ENCODE measurements around the gene EIF3L.

The EIF3L gene

DNA sequence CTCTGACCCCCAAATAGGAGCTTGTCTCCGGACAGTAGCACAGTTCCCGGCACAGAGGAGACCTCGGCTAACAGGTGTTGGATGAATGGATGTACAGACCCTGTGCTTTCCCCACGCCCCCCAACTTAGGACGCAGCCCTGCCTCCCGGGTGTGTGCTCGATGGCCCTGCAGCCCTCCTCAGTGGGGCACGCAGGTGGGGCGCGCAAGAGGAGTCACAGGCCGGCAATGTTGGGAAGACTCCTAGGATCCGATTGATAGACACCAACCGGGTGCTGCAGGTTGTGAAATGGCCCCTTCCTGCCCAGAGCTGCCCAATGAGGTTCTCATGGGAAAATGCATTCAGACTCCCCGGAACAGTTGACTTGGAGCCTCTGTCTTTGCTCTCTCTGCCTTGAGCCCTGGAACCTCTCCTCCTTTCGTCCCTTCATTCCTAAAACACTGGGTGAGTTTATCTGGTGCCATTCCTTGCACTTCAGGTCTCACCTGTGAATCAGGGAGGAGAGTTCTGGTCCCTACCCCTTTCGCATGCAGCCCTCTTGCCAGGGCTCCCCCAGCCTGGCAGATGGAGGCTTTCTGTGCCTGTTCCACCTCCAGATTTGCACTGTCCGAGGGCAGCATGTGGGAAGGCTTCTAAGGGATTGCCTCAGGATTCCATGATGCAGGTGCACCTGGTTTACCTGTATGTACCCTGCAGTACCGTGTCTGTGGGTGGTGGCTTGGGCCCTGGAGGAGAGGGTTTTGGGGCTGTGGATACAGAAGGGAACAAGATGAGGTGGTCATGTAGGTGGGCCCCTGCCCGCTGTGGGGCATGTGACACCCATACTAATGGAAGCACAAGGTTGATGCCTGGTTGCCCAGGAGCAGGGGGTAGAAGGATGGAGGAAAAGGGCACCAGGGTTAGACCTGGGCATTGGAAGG lies 58.1 kb downstream of the EIF3L start:
- no peaks in the 10 kb centered on the region for H3K79me2 ChIP-seq (ENCODE audit: insufficient read depth, low read length)
- no peaks in the 10 kb centered on the region for H4K20me1 ChIP-seq (ENCODE audit: low read depth, low read length)
- TF ChIP-seq, protein P1, sequence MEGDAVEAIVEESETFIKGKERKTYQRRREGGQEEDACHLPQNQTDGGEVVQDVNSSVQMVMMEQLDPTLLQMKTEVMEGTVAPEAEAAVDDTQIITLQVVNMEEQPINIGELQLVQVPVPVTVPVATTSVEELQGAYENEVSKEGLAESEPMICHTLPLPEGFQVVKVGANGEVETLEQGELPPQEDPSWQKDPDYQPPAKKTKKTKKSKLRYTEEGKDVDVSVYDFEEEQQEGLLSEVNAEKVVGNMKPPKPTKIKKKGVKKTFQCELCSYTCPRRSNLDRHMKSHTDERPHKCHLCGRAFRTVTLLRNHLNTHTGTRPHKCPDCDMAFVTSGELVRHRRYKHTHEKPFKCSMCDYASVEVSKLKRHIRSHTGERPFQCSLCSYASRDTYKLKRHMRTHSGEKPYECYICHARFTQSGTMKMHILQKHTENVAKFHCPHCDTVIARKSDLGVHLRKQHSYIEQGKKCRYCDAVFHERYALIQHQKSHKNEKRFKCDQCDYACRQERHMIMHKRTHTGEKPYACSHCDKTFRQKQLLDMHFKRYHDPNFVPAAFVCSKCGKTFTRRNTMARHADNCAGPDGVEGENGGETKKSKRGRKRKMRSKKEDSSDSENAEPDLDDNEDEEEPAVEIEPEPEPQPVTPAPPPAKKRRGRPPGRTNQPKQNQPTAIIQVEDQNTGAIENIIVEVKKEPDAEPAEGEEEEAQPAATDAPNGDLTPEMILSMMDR (IDR thresholded peaks at IDR 0.05; ENCODE audit: insufficient read depth, low read length, poor library complexity, severe bottlenecking): no peak
- no peak for TF ChIP-seq EZH2phosphoT487 (conservative IDR thresholded peaks at IDR 0.05; ENCODE audit: low read length)
- H3K27ac ChIP-seq (ENCODE audit: low read depth, low read length): 0 out of 2 replicates have a peak overlapping the region, but pooled peaks have one; percentile 28
- peak overlapping the region; percentile 83 for H2AFZ ChIP-seq (ENCODE audit: low read depth, low read length, severe bottlenecking)
- H3K36me3 ChIP-seq (ENCODE audit: low read length): no peaks in the 10 kb centered on the region
- H3K9ac ChIP-seq (ENCODE audit: low read length): peak overlapping the region; percentile 68
- no peaks in the 10 kb centered on the region for H3F3A ChIP-seq (ENCODE audit: insufficient read depth)
- H3K27me3 ChIP-seq (ENCODE audit: low read length): no peaks in the 10 kb centered on the region
- no peaks in the 10 kb centered on the region for H3K9me3 ChIP-seq (ENCODE audit: insufficient read depth, low read length)
- peak overlapping the region; percentile 67 for H3K4me2 ChIP-seq (ENCODE audit: low read depth, low read length, poor library complexity, severe bottlenecking)
- H3K9me2 ChIP-seq (replicated peaks; ENCODE audit: insufficient read depth, low read length): no peaks in the 10 kb centered on the region
- H3K4me3 ChIP-seq (ENCODE audit: insufficient read depth, low read length, poor library complexity, severe bottlenecking): peak overlapping the region; percentile 66

DNA sequence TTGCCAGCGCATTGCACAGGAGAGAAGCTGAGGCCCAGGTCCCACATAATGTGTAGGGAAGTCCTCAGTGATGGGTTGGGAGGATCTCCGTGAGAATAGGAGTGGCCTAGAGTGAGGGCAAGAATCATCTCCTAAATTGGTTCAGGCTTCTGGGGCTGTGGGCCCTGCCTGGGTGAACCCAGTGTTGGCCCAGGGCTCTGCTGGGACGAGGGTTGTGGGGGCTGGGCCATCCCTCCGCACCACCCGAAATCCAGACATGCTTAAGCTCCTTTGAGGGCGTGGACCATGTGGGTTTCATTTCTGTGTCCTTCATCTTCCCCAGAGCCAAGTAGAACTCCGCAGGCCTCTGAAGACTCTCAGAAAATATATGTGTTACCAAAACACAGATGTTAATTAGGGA lies 60.5 kb downstream of the EIF3L start:
- no peaks in the 10 kb centered on the region for H3K9me3 ChIP-seq (ENCODE audit: insufficient read depth, low read length)
- no peak overlapping the region for H3K4me2 ChIP-seq (ENCODE audit: low read depth, low read length, poor library complexity, severe bottlenecking)
- no peaks in the 10 kb centered on the region for H3K27me3 ChIP-seq (ENCODE audit: low read length)
- H2AFZ ChIP-seq (ENCODE audit: low read depth, low read length, severe bottlenecking): no peak overlapping the region
- no peaks in the 10 kb centered on the region for H4K20me1 ChIP-seq (ENCODE audit: low read depth, low read length)
- no peak overlapping the region for H3K4me3 ChIP-seq (ENCODE audit: insufficient read depth, low read length, poor library complexity, severe bottlenecking)
- no peaks in the 10 kb centered on the region for H3F3A ChIP-seq (ENCODE audit: insufficient read depth)
- H3K9ac ChIP-seq (ENCODE audit: low read length): no peak overlapping the region
- H3K9me2 ChIP-seq (replicated peaks; ENCODE audit: insufficient read depth, low read length): no peaks in the 10 kb centered on the region
- H3K79me2 ChIP-seq (ENCODE audit: insufficient read depth, low read length): no peaks in the 10 kb centered on the region
- H3K27ac ChIP-seq (ENCODE audit: low read depth, low read length): no peak overlapping the region
- no peak for TF ChIP-seq EZH2phosphoT487 (conservative IDR thresholded peaks at IDR 0.05; ENCODE audit: low read length)
- TF ChIP-seq, protein P1 (IDR thresholded peaks at IDR 0.05; ENCODE audit: insufficient read depth, low read length, poor library complexity, severe bottlenecking): no peak
- H3K36me3 ChIP-seq (ENCODE audit: low read length): no peaks in the 10 kb centered on the region

DNA sequence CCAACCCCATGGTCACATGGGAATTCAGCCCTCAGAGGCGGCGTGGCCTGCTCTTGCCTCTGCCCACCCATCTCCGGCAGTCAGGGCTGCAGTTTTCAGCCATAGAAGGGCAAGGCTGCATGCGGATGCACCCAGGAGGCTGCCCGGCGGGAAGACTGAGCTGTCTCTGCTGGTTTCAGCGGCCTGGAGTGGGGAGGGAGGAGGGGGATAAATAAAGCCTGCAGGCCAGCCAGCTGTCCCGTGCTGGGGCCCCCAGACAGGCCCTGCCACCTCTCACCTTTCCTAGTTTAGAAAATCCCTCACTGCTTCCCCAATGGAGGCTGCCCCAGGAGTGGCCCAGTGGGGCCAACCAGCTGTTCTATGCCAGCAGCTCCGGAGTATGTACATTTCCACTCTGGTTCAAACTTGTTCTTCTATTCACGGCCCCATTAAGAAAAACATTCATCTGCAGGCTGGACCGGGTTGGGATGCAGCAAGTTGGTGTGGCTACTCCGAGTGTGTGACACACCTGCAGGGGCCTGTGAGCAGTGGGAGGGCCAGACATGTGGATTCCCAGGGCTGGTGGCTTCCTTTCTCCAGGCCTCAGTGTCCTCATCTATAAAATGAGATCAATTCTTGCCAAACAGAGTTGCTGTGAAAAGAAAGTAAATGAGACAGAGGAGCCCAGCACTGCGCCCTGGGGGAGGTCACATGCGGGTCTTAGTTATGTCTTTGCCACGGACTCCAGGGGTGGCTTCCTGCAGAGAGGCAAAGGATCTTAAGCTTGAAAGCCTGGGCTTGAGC lies 61.9 kb downstream of the EIF3L start:
- Histone ChIP-seq H3K9ac (ENCODE audit: low read length) (no peak overlapping the region), H3K4me3 (ENCODE audit: insufficient read depth, low read length, poor library complexity, severe bottlenecking) (no peak overlapping the region), H3K27ac (ENCODE audit: low read depth, low read length) (no peak overlapping the region), H3F3A (ENCODE audit: insufficient read depth) (no peaks in the 10 kb centered on the region), H3K9me2 (replicated peaks; ENCODE audit: insufficient read depth, low read length) (no peaks in the 10 kb centered on the region), H3K79me2 (ENCODE audit: insufficient read depth, low read length) (no peaks in the 10 kb centered on the region), H3K9me3 (ENCODE audit: insufficient read depth, low read length) (no peaks in the 10 kb centered on the region), H3K4me2 (ENCODE audit: low read depth, low read length, poor library complexity, severe bottlenecking) (no peak overlapping the region), H3K27me3 (ENCODE audit: low read length) (no peaks in the 10 kb centered on the region), H4K20me1 (ENCODE audit: low read depth, low read length) (no peaks in the 10 kb centered on the region), H3K36me3 (ENCODE audit: low read length) (no peaks in the 10 kb centered on the region), H2AFZ (ENCODE audit: low read depth, low read length, severe bottlenecking) (no peak overlapping the region)
- TF ChIP-seq EZH2phosphoT487 (conservative IDR thresholded peaks at IDR 0.05; ENCODE audit: low read length): no peak
- TF ChIP-seq, protein P1 (IDR thresholded peaks at IDR 0.05; ENCODE audit: insufficient read depth, low read length, poor library complexity, severe bottlenecking): no peak
